Embryonic facial prominence (tissue), 1 donor: Measurements from ENCODE around the gene ALKBH5.

Source experiments
- DNase-seq: peaks from one replicate; pipeline ENCODE4 v3.0.0-alpha.2; 2016; ENCODE audit errors: extremely low spot score

ALKBH5 gene

GRCh38 chr17:18183334-18184142 is at the start of gene ALKBH5:
Gene ALKBH5, plus strand, starts transcription at chr17:18183828. Its CDS starts 416 bp downstream, at chr17:18184244.
- DNase-seq, result peak; percentile 97

GRCh38 chr17:18136357-18136756 is 47.3 kb upstream of the ALKBH5 start:
- no peak for DNase-seq

- DNase-seq, result no peak
These were observed 45.4 kb upstream of the ALKBH5 start for GRCh38 chr17:18138065-18138749.

- DNase-seq, result no peak
These were observed 44.5 kb upstream of the ALKBH5 start for GRCh38 chr17:18139092-18139491.

GRCh38 chr17:18139498-18139897 is 44.1 kb upstream of the ALKBH5 start:
- DNase-seq, result no peak

- DNase-seq, result no peak
These were observed 43.7 kb upstream of the ALKBH5 start for GRCh38 chr17:18139949-18140348.

- no peak for DNase-seq
These were observed 43.0 kb upstream of the ALKBH5 start for GRCh38 chr17:18140648-18141047.

GRCh38 chr17:18141210-18141803 is 42.3 kb upstream of the ALKBH5 start:
- DNase-seq, result no peak

GRCh38 chr17:18142417-18142816 is 41.2 kb upstream of the ALKBH5 start:
- no peak for DNase-seq

- no peak for DNase-seq
These were observed 40.3 kb upstream of the ALKBH5 start for GRCh38 chr17:18143044-18143936.

- DNase-seq, result no peak
These were observed 39.4 kb upstream of the ALKBH5 start for GRCh38 chr17:18144261-18144660.

- DNase-seq, result no peak
These were observed 38.8 kb upstream of the ALKBH5 start for GRCh38 chr17:18144855-18145254.

GRCh38 chr17:18145811-18146210 is 37.8 kb upstream of the ALKBH5 start:
- DNase-seq, result no peak

- no peak for DNase-seq
These were observed 37.4 kb upstream of the ALKBH5 start for GRCh38 chr17:18146259-18146658.

GRCh38 chr17:18146980-18147379 is 36.6 kb upstream of the ALKBH5 start:
- no peak for DNase-seq

GRCh38 chr17:18148586-18148985 is 35.0 kb upstream of the ALKBH5 start:
- no peak for DNase-seq

GRCh38 chr17:18151290-18151689 is 32.3 kb upstream of the ALKBH5 start:
- no peak for DNase-seq

- no peak for DNase-seq
These were observed 28.4 kb upstream of the ALKBH5 start for GRCh38 chr17:18155179-18155578.

GRCh38 chr17:18156171-18156975 is 27.3 kb upstream of the ALKBH5 start:
- no peak for DNase-seq

GRCh38 chr17:18156976-18157280 is 26.7 kb upstream of the ALKBH5 start:
- DNase-seq, result no peak

- no peak for DNase-seq
These were observed 26.2 kb upstream of the ALKBH5 start for GRCh38 chr17:18157354-18157985.
